GM18867 (cell line): ENCODE data around the gene FGG.

Experiments
- ATAC-seq: cut with Tn5 transposase; IDR thresholded peaks from one replicate; pipeline ENCODE4 v1.9.1; 2021; ENCODE audit warnings: mild to moderate bottlenecking, moderate library complexity; ENCODE audit not compliant: unreplicated experiment

Gene FGG

DNA sequence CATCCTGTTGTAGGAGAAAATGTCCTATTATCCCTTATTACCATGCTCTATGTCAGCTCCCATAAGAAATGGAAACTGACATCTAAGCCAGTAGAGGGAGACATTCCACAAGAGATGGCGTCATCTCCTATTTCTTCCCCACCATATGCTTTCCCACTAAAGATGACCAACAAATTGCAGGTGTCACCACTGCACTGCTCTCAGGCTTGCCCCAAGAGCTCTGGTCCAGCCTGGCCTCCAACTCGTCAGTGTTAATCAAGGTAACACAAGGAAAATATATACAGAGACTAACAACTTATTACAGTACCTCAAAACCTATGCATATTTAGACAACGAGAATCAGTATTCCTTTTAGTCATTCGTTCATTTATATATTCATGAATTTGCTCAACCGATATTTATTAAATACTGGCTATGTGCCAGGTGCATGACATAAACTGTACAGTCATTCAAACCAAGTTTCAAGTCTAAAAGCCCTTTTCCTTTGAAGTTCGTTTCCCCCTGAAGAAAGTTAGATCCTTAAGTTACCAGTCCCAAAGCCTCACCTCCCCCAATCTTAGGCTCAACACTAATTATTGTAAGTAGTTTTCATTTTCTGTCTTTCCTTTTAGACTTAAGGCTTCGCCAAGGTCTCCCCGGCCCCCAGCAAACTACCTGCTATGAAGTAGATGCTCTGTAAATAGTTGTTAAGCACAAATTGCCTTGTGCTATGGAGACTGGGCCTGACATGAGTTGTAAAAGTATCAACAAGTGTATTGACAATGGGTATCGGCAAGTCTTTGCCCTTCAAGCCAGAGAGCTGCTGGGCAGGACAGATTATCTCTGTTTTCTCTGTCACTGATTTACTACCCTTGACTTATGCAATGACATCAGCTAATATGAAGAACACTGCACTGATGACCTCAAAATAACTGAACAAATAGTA is 52.7 kb downstream of the FGG start:
- peak; percentile 94 for ATAC-seq

DNA sequence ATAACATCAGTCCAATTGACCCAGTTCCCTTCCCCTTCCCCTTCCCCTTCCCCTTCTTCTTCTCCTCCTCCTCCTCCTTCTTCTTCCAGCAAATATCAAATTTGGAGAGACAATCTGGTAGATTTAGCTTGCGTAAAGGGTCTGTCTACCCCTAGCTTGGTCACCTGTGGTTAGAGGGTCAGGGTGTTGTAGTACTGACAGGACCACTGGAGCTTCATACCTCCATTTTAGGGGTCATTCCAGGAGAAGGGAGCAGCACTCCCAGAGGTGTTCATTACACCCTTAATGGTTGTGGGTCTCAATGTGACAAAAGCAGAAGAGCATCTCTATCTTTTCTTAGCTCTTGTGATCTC is 53.3 kb downstream of the FGG start:
- ATAC-seq = peak; percentile 26
